Measurements from ENCODE around the gene RIPK4.

DNA sequence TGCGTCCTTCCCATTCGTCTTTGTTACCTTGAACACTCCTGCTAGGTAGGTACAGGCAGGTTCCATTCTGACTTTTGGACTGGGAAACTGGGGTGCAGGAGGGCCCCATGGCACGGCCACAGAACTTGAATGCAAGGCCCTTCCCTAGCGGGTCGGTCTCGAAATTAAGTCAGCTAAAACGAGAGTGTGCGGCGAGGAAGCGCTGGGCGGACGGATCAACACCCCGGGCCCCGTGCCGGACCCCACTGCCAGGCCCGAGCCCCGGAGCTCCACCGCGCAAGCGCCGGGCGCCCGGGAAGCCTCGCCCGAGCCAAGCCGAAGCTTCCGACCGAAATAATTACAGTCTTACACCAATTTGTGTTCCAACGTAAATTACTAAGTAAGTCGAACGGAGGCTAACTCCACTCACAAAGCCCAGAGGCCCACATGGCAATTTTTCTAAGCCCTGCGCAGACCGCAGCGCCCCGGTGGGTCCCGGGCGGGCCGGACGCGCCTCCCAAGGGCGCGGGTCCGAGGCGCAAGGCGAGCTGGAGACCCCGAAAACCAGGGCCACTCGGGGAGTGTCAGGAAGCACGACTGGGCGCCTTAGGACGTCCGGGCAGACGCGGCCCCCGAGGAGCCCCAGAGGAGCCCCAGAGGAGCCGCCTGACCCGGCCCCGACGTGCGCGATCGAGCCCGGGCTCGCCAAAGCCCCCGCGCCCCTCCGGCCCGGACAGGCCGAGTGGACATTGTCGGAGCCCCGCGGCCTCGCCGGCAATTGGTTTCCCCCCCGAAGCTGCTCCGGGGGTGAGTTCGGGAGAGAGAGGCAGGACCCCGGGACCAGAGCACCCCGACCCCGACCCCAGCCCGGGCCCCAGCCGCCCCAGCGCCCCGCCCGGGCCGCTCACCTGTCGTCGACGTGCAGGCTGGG lies 624 bp downstream of the RIPK4 start:
- TF ChIP-seq, protein P1, sequence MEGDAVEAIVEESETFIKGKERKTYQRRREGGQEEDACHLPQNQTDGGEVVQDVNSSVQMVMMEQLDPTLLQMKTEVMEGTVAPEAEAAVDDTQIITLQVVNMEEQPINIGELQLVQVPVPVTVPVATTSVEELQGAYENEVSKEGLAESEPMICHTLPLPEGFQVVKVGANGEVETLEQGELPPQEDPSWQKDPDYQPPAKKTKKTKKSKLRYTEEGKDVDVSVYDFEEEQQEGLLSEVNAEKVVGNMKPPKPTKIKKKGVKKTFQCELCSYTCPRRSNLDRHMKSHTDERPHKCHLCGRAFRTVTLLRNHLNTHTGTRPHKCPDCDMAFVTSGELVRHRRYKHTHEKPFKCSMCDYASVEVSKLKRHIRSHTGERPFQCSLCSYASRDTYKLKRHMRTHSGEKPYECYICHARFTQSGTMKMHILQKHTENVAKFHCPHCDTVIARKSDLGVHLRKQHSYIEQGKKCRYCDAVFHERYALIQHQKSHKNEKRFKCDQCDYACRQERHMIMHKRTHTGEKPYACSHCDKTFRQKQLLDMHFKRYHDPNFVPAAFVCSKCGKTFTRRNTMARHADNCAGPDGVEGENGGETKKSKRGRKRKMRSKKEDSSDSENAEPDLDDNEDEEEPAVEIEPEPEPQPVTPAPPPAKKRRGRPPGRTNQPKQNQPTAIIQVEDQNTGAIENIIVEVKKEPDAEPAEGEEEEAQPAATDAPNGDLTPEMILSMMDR (optimal IDR thresholded peaks at IDR 0.05 in 1 of 3, IDR thresholded peaks at IDR 0.05 in 1 of 3, conservative IDR thresholded peaks at IDR 0.05 in 1 of 3; ENCODE audit: extremely low read depth in 1 of 3, insufficient read depth in 2 of 3, low read length in 3 of 3) = no peak
- no peak for TF ChIP-seq EZH2 (IDR thresholded peaks at IDR 0.05; ENCODE audit: low read length)
